SK-N-SH (cell line): ENCODE results near the gene KRT37.

ENCODE experiments used
- CHD2 ChIP-seq: fragments of 150-350 bp; IDR thresholded peaks from 2 replicates; pipeline ENCODE4 v1.6.1; 2018; ENCODE audit warnings: low read length; ENCODE audit not compliant: partially characterized antibody
- FOXM1 ChIP-seq: IDR thresholded peaks from 2 replicates; pipeline ENCODE4 v1.4.0; 2012; ENCODE audit warnings: low read depth, mild to moderate bottlenecking
- NFIC ChIP-seq: IDR thresholded peaks from 2 replicates; pipeline ENCODE4 v1.4.0; 2012; ENCODE audit warnings: borderline replicate concordance
- RAD21 ChIP-seq: IDR thresholded peaks from 2 replicates; pipeline ENCODE4 v1.6.1; 2012; ENCODE audit warnings: mild to moderate bottlenecking, low read length
- TCF12 ChIP-seq: IDR thresholded peaks from 2 replicates; pipeline ENCODE4 v1.4.0; 2012
- TEAD4 ChIP-seq: IDR thresholded peaks from 2 replicates; pipeline ENCODE4 v1.4.0; 2012; ENCODE audit warnings: mild to moderate bottlenecking, borderline replicate concordance; ENCODE audit not compliant: insufficient read depth
- TF ChIP-seq, protein P1 (sequence below): fragments of 200-600 bp; sonication (generic); IDR thresholded peaks from 2 replicates; pipeline ENCODE4 v1.6.1; 2017; ENCODE audit warnings: antibody characterized with exemption, mild to moderate bottlenecking, moderate library complexity
- TF ChIP-seq, protein P2 (sequence below): fragments of 150-350 bp; IDR thresholded peaks from 2 replicates; pipeline ENCODE4 v1.6.1; 2017; ENCODE audit warnings: antibody characterized with exemption, low read length, low read depth, borderline replicate concordance

DNA sequence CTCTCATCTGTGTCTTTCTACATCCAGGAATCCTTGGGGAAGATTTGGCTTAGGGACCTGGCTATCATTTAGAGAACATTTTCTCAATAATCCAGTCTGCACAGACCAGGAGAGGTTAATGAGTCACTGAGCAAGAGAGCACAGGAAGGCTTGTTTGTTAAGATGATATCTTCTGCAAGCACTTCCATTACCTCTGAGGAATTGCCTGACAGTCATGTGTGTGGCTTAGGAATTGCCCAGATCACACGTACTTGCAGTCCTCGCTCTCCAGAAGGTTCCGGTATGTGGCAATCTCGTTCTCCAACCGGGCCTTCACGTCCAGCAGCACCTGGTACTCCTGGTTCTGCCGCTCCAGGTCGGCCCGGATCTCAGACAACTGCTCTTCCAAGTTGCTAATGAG, 3.3 kb downstream of the KRT37 start:
- TF ChIP-seq, protein P1, sequence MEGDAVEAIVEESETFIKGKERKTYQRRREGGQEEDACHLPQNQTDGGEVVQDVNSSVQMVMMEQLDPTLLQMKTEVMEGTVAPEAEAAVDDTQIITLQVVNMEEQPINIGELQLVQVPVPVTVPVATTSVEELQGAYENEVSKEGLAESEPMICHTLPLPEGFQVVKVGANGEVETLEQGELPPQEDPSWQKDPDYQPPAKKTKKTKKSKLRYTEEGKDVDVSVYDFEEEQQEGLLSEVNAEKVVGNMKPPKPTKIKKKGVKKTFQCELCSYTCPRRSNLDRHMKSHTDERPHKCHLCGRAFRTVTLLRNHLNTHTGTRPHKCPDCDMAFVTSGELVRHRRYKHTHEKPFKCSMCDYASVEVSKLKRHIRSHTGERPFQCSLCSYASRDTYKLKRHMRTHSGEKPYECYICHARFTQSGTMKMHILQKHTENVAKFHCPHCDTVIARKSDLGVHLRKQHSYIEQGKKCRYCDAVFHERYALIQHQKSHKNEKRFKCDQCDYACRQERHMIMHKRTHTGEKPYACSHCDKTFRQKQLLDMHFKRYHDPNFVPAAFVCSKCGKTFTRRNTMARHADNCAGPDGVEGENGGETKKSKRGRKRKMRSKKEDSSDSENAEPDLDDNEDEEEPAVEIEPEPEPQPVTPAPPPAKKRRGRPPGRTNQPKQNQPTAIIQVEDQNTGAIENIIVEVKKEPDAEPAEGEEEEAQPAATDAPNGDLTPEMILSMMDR = no peak
- no peak for TF ChIP-seq CHD2
- no peak for TF ChIP-seq TEAD4
- no peak for TF ChIP-seq FOXM1
- TF ChIP-seq RAD21 = no peak
- TF ChIP-seq NFIC = 0 out of 2 replicates have a peak, but pooled peaks have one; percentile 20
- TF ChIP-seq TCF12 = peak; percentile 17; the same call in 1 of the 2 replicates
- TF ChIP-seq, protein P2, sequence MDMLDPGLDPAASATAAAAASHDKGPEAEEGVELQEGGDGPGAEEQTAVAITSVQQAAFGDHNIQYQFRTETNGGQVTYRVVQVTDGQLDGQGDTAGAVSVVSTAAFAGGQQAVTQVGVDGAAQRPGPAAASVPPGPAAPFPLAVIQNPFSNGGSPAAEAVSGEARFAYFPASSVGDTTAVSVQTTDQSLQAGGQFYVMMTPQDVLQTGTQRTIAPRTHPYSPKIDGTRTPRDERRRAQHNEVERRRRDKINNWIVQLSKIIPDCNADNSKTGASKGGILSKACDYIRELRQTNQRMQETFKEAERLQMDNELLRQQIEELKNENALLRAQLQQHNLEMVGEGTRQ = no peak
